RWPE2 (cell line): Measurements from ENCODE around the gene PPP1R26.
"Not testable (repeated sequence)": the region's sequence is repeated elsewhere in the genome, so short reads cannot be mapped to it uniquely, and the experiment has no call there.

Source experiments
- ATAC-seq: fragments of 200-7000 bp; cut with Tn5 transposase; 3 replicates; pipeline ENCODE4 v1.9.1; 2021; ENCODE audit warnings: low read depth
- DNase-seq: peaks from one replicate; pipeline ENCODE4 v3.0.0-alpha.2; 2020; ENCODE audit warnings: low spot score
- H3K27ac ChIP-seq: fragments of 450-650 bp; 2 replicates; pipeline ENCODE4 v1.5.1; 2017; ENCODE audit warnings: mild to moderate bottlenecking; ENCODE audit not compliant: poor library complexity, severe bottlenecking
- H3K27me3 ChIP-seq: fragments of 250-450 bp; sonication (Bioruptor Pico); 2 replicates; pipeline ENCODE4 v1.5.1; 2021; ENCODE audit warnings: mild to moderate bottlenecking, moderate library complexity; ENCODE audit not compliant: insufficient read depth, poor library complexity, severe bottlenecking
- H3K36me3 ChIP-seq: fragments of 250-450 bp; sonication (Bioruptor Pico); 2 replicates; pipeline ENCODE4 v1.5.1; 2020; ENCODE audit warnings: low read depth, mild to moderate bottlenecking, moderate library complexity
- H3K4me1 ChIP-seq: fragments of 250-450 bp; sonication (Bioruptor Pico); 2 replicates; pipeline ENCODE4 v1.5.1; 2021; ENCODE audit warnings: mild to moderate bottlenecking, moderate library complexity; ENCODE audit not compliant: insufficient read depth, poor library complexity, severe bottlenecking
- H3K4me3 ChIP-seq: fragments of 250-450 bp; sonication (Bioruptor Pico); 2 replicates; pipeline ENCODE4 v1.5.1; 2021; ENCODE audit warnings: mild to moderate bottlenecking, moderate library complexity; ENCODE audit not compliant: severe bottlenecking
- H3K9me3 ChIP-seq: fragments of 250-450 bp; sonication (Bioruptor Pico); 2 replicates; pipeline ENCODE4 v1.5.1; 2021; ENCODE audit warnings: mild to moderate bottlenecking, moderate library complexity; ENCODE audit not compliant: severe bottlenecking
- CTCF ChIP-seq: fragments of 450-650 bp; IDR thresholded peaks from one replicate; pipeline ENCODE4 v1.5.1; 2017; ENCODE audit warnings: mild to moderate bottlenecking, moderate library complexity; ENCODE audit not compliant: poor library complexity, severe bottlenecking

Gene PPP1R26

DNA sequence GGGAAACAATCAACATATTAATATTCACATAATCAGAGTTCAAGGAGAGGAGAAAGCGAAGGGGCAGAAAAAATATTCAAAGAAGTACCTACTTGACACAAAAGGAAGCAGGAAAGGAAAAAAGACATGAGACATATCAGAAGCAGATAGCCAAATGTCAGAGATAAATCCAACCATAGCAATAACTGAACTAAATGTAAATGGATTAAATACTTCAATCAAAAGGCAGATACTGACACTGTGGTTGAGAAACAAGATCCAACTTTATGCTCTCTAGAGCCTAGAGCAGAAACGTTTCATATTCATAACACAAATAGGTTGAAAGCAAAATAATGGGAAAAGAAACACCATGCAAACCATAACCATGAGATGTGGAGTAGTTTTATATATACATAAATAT, 29.9 kb downstream of the PPP1R26 start:
- Histone ChIP-seq H3K4me1 (no peaks in the 10 kb centered on the region), H3K27me3 (no peaks in the 10 kb centered on the region), H3K36me3 (peaks cover 8% of the 10 kb centered on the region), H3K9me3 (no peaks in the 10 kb centered on the region), H3K4me3 (no peak overlapping the region), H3K27ac (no peak overlapping the region)
- no peak for TF ChIP-seq CTCF
- DNase-seq (no peak), ATAC-seq (no peak)

DNA sequence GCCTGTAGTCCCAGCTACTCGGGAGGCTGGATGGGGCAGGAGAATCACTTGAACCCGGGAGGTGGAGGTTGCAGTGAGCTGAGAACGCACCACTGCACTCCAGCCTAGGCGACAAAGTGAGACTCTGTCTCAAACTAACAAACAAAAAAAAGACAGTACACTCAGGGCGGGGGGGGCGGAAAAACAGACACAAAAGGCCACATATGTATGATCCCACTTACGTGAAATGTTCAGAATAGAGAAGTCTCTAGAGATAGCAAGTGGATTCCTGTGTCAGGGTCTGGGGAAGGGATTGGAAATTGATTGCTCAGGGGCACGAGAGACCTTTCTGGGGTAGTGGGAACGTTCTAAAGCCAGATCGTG, 32.6 kb downstream of the PPP1R26 start:
- H3K9me3 ChIP-seq, result no peaks in the 10 kb centered on the region
- H3K36me3 ChIP-seq, result no peaks in the 10 kb centered on the region
- H3K27ac ChIP-seq, result no peak overlapping the region
- no peak for ATAC-seq
- peak; percentile 4 for DNase-seq
- no peaks in the 10 kb centered on the region for H3K4me1 ChIP-seq
- H3K4me3 ChIP-seq, result no peak overlapping the region
- no peaks in the 10 kb centered on the region for H3K27me3 ChIP-seq
- TF ChIP-seq CTCF, result no peak

- no peaks in the 10 kb centered on the region for H3K9me3 ChIP-seq
These were observed 33.3 kb downstream of the PPP1R26 start for GRCh38 chr9:135512904-135513303.

DNA sequence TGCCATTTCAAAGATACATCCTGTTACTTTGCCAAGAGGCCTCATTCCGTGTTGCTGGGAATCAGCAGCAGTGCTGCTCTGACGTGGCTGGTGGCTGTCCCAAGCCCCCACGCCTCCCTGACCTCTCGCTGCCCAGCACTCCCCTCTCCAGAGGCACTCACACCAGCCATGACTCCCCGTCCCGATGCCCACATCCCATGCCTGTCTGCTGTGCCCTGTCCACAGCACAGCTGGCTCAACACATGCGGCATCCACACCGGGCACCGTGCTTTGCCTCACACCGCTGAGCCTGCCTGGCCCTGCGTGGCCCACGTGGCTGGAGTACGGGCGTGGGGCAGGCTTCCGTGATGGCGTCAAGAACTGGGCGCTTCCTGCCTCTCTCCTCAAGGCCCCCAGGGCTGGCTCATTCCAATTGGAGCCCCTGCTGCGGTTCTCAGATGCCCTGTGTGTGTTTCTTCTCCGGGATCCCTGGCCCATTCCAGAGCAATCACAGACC, 33.8 kb downstream of the PPP1R26 start:
- ATAC-seq, result no peak
- H3K4me3 ChIP-seq, result no peak overlapping the region
- H3K27ac ChIP-seq, result no peak overlapping the region
- no peaks in the 10 kb centered on the region for H3K9me3 ChIP-seq
- no peaks in the 10 kb centered on the region for H3K27me3 ChIP-seq
- no peaks in the 10 kb centered on the region for H3K36me3 ChIP-seq
- no peaks in the 10 kb centered on the region for H3K4me1 ChIP-seq
- TF ChIP-seq CTCF, result no peak
- DNase-seq, result peak; percentile 40

More at GRCh38 chr9:135512904-135513303, 33.3 kb downstream of the PPP1R26 start:
- H3K4me1 ChIP-seq, result no peaks in the 10 kb centered on the region
- no peak overlapping the region for H3K4me3 ChIP-seq
- ATAC-seq, result no peak
- peak; percentile 22 for DNase-seq
- TF ChIP-seq CTCF, result no peak
- H3K27ac ChIP-seq, result no peak overlapping the region
- H3K36me3 ChIP-seq, result no peaks in the 10 kb centered on the region
- no peaks in the 10 kb centered on the region for H3K27me3 ChIP-seq

DNA sequence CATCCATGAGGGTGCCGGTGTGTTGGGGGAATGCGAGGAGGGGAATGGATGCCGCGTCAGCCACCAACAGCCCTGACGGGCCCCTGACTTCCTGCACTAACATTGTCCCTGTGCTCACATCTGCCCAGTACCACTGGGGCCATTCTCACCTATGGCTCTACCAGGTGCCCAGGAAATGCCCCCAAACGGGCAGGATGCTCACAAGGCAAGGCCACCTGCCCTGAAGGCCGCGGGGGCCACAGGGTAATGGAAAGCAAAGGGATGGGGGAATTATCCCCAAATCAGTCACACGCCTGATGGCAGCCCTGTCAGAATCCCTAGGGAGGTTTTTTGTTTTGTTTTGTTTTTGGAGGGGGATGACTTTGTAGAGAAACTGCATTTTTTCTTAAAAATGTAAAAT, 34.3 kb downstream of the PPP1R26 start:
- H3K4me3 ChIP-seq, H3K27me3 ChIP-seq, H3K27ac ChIP-seq, H3K4me1 ChIP-seq, H3K36me3 ChIP-seq, H3K9me3 ChIP-seq, ATAC-seq: not testable (repeated sequence)
- DNase-seq, result peak; percentile 12
